AG09319 (cell line): ENCODE measurements around the gene SLC30A5.
"Not testable (repeated sequence)": the region's sequence is repeated elsewhere in the genome, so short reads cannot be mapped to it uniquely, and the experiment has no call there.

ENCODE experiments used
- DNase-seq: peaks from one replicate; pipeline ENCODE4 v3.0.0-alpha.2; 2010; ENCODE audit warnings: low read depth; ENCODE audit errors: extremely low read depth
- TF ChIP-seq, protein P1 (sequence below): IDR thresholded peaks from 2 replicates; pipeline ENCODE4 v1.5.1; 2011; ENCODE audit warnings: low read depth, mild to moderate bottlenecking, inconsistent platforms, low read length, moderate library complexity

SLC30A5 gene

DNA sequence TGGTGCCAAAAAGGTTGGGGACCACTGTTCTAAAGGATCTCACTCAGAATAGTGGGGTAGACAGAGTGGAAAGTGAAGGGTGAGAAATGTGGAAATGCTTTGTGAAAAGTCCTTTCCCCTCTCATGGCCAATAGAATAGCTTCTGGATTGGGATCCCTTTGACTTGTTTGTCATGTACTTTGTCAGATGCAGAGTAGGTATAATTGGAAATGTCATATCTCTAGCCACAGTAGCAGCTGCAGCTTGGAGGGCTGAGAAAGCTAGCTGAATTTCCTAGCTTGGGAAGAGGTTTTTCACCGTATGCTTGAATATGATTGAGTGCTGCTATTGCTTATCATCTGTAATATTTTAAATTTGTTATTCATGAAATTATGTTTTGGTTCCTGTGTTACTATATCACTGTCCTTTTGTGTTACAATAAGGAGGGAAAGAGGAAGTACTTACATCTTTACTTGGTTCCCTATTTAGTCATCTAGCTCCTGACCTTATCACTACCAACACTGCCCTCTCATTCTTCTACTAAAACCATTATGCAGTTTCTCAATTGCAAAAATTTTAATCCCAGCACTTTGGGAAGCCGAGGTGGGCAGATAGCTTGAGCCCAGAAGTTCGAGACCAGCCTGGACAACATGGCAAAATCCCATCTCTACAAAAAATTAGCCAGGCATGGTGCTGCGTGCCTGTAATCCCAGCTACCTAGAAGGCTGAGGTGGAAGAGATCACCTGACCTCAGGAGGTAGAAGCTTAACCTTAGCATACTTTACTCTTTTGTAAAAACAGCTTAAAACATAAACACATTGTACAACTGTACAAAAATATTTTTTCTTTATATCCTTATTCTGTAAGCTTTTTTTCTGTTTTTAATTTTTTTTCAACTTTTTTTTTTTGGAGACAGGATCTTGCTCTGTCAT lies 12.4 kb downstream of the SLC30A5 start:
- DNase-seq: no peak
- TF ChIP-seq, protein P1, sequence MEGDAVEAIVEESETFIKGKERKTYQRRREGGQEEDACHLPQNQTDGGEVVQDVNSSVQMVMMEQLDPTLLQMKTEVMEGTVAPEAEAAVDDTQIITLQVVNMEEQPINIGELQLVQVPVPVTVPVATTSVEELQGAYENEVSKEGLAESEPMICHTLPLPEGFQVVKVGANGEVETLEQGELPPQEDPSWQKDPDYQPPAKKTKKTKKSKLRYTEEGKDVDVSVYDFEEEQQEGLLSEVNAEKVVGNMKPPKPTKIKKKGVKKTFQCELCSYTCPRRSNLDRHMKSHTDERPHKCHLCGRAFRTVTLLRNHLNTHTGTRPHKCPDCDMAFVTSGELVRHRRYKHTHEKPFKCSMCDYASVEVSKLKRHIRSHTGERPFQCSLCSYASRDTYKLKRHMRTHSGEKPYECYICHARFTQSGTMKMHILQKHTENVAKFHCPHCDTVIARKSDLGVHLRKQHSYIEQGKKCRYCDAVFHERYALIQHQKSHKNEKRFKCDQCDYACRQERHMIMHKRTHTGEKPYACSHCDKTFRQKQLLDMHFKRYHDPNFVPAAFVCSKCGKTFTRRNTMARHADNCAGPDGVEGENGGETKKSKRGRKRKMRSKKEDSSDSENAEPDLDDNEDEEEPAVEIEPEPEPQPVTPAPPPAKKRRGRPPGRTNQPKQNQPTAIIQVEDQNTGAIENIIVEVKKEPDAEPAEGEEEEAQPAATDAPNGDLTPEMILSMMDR: no peak

DNA sequence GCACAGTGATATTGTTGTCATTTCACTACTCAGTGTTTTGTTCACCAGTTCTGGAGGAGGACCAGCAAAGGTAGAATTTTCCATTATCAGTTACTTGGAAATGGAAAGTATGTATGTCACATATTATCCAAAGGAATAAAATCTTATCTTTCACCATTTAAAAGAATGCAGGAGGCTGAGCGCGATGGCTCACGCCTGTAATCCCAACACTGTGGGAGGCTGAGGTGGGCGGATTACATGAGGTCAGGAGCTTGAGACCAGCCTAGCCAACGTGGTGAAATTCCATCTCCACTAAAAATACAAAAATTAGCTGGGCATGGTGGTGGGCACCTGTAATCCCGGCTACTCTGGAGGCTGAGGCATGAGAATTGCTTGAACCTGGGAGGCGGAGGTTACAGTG lies 14.6 kb downstream of the SLC30A5 start:
- not testable (repeated sequence) for DNase-seq

DNA sequence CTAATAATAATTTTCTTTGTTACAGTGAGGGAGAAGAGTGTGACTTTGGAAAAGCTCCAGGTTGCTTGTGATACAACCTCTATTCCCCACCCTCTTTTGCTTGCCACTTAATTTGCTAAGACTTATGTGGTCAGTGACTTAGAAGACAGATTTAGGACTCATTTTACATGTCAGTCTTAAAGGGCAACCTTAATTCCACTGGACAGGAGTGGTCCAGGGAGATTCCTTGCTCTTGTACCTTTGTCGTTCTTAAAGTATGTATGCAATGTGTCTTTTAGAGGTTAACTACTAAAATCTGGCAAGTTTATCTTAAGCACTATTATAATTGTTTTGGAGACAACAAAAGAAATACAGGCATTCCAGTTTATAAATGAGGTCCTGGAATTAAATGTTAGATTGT lies 20.0 kb downstream of the SLC30A5 start:
- DNase-seq: no peak
- TF ChIP-seq, protein P1: no peak

DNA sequence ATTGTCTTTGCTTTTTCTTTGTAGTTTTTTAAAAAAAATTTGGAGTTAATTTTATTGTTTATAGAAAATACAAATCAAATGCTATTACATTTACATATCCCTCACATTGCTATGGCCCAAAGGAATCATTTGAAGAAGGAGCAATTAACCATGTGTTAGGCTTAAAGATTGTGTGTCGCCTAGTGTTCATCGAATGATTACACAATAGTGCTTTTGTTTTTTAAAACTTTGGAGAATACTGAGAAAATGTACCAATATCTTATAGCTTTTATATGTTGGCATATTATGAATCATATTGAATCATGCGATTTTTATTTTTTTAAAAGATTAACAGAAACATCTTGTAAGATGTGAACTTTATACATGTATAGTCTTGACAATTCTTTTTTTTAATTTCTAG lies 21.7 kb downstream of the SLC30A5 start:
- TF ChIP-seq, protein P1: no peak
- no peak for DNase-seq

DNA sequence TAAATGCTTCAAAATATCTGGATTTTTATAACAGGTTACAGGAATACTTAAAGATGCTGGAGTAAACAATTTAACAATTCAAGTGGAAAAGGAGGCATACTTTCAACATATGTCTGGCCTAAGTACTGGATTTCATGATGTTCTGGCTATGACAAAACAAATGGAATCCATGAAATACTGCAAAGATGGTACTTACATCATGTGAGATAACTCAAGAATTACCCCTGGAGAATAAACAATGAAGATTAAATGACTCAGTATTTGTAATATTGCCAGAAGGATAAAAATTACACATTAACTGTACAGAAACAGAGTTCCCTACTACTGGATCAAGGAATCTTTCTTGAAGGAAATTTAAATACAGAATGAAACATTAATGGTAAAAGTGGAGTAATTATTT lies 35.6 kb downstream of the SLC30A5 start:
- TF ChIP-seq, protein P1: no peak
- peak; percentile 70 for DNase-seq

DNA sequence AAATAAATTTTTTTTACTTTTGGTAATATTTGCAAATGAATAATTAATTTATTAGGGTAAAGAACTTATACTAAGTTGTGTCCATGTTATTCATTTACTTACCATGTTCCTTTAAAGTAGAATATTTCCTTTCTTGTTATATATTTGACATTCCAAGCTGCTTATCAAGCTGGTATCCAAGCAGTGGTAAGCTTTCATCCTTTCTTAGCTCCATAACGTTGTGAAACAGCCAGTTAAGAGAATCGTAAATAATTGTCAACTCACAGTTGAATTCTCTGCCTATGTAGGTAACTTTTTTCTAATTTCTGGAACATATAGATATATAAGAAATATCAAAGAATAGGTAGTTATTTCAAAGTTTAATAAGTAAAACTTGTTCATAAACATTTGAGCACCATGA lies 36.4 kb downstream of the SLC30A5 start:
- DNase-seq: no peak
- TF ChIP-seq, protein P1: no peak

DNA sequence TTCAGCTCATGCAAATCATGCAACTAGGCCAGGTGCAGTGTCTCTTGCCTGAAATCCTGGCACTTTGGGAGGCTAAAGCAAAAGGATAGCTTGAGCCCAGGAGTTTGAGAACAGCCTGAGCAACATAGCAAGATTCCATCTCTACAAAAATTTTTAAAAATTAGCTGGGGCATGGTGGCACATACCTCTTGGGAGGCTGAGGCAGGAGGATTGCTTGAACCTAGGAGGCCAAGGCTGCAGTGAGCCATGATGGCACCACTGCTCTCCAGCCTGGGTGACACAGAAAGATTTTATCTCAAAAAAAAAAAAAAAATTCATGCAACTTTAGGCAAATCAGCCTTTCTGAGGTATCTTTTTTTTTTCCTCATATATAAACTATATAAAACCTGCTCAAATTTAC lies 37.5 kb downstream of the SLC30A5 start:
- DNase-seq: no peak
- TF ChIP-seq, protein P1: no peak

DNA sequence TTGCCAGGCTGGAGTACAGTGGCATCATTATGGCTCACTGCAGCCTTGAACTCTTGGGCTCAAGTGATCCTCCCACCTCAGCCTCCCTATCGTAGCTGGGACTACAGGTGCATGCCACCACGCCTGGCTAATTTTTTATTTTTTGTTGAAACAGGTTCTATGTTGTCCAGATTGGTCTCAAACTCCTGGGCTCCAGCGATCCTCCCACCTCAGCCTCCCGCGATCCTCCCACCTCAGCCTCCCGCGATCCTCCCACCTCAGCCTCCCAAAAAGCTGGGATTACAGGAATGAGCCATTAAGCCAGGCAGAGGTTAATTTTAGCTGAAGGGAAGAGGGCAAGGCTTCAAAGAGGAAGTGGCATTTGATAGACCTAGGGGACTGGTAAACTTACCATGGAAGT lies 40.3 kb downstream of the SLC30A5 start:
- TF ChIP-seq, protein P1: no peak
- no peak for DNase-seq
